GM18526 (cell line): ENCODE results near the gene ACTRT2.

Experiments used
- POLR2A ChIP-seq: IDR thresholded peaks from 3 replicates; pipeline ENCODE4 v1.6.1; 2011; ENCODE audit not compliant: insufficient read length; ENCODE audit errors: extremely low read depth

The ACTRT2 gene

DNA sequence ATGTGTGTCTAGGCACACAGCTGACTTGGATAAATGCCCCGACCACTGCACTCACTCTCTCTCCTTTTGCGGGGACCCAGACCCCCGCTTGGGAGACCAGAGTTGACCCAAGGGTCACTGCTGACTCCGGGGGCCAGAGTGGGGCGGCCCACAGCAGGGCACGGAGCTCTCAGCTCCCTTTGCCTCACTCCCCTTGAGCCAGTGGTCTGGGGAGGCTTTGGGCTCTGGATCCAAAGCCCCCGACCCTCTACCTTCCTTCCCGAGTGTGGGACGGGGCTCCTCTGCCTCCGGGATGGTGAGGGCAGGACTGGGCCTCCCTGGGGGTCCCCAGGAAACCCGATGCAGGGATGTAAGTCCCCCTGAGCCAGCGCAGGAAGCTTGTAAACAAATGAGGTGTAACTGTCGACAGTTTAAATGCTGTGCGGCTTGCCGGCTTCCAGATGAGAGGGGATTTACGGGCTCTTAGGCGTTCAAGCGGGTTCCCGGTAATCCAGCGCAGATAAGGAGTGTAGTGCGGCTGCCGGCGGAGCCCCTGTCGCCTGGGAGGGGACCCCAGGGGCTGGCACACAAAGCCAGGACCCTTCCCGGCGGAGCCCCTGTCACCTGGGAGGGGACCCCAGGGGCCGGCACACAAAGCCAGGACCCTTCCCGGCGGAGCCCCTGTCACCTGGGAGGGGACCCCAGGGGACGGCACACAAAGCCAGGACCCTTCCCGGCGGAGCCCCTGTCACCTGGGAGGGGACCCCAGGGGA lies 7.4 kb downstream of the ACTRT2 start:
- no peak for TF ChIP-seq POLR2A

- no peak for TF ChIP-seq POLR2A
Measured at GRCh38 chr1:3029481-3029961, 8.3 kb downstream of the ACTRT2 start.

DNA sequence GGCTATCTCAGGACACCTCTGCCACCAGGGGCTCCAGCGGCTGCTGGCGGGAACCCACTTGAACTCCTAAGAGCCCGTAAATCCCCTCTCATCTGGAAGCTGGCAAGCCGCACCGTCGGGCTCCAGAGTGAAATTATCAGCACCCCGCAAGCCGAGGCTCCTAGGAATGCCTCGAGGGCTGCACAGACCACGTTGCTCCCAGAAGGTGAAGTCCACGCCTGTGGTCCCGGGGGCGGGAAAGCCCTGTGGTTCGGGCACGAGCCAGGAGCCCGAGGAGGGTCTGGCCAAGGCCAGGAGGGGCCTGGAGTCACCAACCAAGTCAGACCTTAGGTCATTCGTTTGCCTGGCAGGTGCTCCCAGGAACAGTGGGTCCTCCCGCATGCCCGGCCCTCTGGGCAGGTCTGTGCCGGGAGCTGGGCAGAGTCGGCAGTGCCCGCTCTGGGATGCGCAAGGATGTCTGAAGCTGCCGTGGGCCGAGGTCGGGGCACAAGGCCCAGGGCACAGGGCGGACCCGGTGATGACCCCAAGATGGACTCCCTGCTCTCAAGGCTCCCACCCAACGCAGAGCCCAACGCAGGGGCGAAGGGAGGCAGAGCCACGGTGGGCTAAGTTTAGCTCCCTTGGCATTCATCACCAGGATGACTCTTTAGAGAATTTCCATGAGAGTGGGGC lies 8.9 kb downstream of the ACTRT2 start:
- no peak for TF ChIP-seq POLR2A

GRCh38 chr1:3030663-3031381 lies 9.6 kb downstream of the ACTRT2 start:
- TF ChIP-seq POLR2A = no peak

- TF ChIP-seq POLR2A = no peak
Measured at GRCh38 chr1:3031401-3032221, 10.3 kb downstream of the ACTRT2 start.

DNA sequence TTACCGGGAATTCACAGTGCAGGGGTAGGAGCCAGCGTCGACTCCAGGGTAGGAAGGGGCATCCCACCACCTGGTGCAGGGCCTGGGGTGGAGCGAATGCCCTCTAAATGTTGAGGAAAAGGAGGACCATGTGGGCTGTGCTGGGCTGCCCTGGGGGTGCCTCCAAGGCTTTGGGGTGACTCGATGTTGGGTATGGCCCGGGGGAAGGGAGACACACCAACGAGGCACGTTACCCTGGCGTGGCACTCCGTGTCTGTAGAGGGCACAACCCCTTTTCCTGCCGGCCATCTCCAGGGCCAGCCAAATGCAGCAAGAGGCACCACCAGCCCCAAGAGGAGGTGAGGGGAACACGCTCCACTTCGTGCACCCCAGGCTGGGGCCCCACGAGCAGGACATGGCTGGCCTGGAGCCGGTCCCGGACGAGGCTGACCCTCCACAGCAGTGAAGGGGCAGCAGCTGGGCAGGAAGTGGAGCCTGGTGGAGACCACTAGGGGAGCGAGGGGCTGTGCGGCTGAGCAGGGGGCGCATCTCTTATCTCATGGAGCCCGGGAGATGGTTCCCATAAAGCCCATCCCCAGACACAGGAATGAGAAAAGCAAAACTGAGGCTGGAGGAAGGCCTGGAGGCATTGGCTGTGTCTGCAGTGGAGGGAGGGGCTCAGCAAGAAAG lies 11.2 kb downstream of the ACTRT2 start:
- no peak for TF ChIP-seq POLR2A

- no peak for TF ChIP-seq POLR2A
Measured at GRCh38 chr1:3033040-3033789, 11.9 kb downstream of the ACTRT2 start.

- TF ChIP-seq POLR2A = no peak
Measured at GRCh38 chr1:3033790-3034090, 12.5 kb downstream of the ACTRT2 start.

DNA sequence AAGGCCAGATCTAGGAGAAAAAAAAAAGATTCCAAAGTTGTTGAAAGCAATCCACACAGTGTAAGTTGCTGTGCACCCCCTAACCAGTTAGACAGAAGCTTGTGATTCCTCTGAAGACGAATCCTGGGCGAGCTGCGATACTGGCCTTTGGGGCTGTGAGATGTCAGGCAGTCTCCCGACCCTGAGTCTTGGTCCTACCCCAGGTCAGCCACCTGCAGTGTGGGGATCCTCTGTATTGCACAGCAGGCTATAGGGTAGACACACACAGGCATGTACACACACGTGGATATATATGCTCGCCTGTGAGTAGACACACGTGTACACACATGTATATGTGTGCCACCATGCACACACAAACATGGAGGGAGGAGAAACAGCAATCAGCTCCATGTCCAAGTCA lies 12.9 kb downstream of the ACTRT2 start:
- no peak for TF ChIP-seq POLR2A

DNA sequence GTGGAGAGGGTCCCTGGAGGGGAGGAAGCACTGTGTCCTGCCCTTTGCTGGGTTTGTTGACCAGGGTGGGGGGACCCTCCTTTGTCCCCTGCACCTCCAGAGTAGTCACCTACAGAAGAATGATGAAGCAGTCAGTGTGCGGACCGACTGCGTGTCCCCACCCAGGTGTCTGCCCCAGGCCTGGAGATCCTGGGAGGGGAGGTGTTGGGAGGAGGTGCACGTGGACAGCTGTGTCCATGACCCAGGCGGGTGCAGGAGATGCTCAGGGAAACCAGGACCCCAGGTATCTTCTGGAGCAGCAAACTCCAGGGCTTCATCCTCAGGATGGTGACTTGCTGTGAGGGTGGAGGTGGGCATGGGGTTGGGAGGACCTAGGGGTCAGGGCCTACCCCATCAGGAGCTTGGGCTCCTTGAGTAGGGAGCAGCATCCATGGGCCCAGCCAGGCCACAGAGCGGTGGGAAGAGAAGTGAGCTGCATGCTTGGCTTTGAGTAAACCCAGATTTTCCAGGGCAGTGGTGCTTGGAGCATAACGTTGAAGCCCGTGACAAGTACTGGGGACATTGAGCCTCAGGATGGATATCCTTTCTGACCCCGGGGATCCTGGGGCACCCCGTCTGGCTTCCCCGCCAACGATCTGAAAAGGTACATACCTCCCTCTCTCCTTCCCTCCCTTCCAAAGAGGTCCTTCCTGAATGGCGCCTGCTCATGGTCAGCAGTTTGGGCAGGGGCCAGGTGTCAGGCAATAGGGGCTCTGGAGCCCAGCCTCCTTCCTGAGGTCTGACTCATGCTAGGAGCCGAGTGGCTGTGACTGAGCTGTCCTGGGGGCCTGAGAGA lies 13.7 kb downstream of the ACTRT2 start:
- no peak for TF ChIP-seq POLR2A

DNA sequence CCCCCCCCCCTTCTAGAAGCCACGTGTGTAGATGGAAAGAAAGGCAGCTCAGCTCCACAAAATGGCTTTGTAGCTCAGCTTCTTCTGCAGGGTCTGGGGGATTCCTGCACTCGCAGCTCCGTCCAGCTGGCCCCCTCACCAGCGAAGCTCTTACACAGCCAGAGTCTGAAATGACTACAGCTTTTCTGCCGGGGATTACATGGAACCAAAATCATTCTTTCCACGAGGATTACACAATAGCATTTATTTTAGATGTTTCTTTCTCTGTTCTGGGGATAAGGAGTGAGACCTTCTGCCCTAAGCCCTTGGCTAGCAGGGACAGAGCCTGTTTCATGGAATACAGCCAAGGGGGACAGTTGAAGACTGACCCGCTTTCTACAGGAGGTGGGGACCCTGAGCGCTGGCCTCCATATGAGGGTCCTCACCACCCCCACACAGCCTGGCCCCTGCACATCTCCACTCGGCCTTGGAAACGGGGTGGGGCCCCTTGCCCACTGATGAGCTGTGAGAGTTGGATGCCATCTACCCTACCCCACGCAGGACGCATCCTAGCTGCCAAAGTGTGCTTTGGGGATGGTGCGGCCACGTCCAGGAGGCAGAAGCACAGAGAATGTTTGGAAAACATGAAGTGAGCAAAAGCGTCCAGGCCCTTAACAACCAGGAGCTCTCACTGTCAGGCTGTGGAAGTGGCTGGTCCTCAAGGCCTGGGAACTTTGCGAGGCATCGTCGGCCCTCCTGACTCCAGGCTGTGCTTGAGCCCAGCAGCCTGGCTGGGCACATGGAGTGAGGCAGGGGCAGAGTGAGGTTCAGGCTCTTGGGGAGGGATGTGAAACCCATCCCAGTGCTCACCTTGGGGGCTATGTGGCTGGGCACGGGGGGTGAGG lies 14.5 kb downstream of the ACTRT2 start:
- no peak for TF ChIP-seq POLR2A
